SU-DHL-6 (cell line): ENCODE results near the gene ADARB2.

Source experiments
- H2AFZ ChIP-seq: fragments of 200-600 bp; sonication (generic); 2 replicates; pipeline ENCODE4 v1.6.1; 2014; ENCODE audit warnings: low read depth, mild to moderate bottlenecking, moderate library complexity, mixed read lengths, antibody characterized with exemption, low read length; ENCODE audit not compliant: severe bottlenecking
- H3F3A ChIP-seq: fragments of 200-600 bp; shearing (Covaris generic); 2 replicates; pipeline ENCODE4 v1.6.0; 2016; ENCODE audit warnings: antibody characterized with exemption, mild to moderate bottlenecking; ENCODE audit not compliant: insufficient read depth
- H3K27ac ChIP-seq: fragments of 200-600 bp; sonication (generic); 2 replicates; pipeline ENCODE4 v1.5.1; 2016; ENCODE audit warnings: low read depth, mild to moderate bottlenecking, low read length, moderate library complexity, mixed read lengths
- H3K27me3 ChIP-seq: fragments of 200-600 bp; sonication (generic), shearing (Covaris generic); 2 replicates; pipeline ENCODE4 v1.6.0; 2014; ENCODE audit warnings: mild to moderate bottlenecking, low read length
- H3K36me3 ChIP-seq: fragments of 200-600 bp; sonication (generic); 2 replicates; pipeline ENCODE4 v1.6.1; 2014; ENCODE audit warnings: mild to moderate bottlenecking, low read length, mixed read lengths
- H3K4me2 ChIP-seq: fragments of 300-600, 200-600 bp; shearing (Covaris generic), sonication (generic); 2 replicates; pipeline ENCODE4 v1.6.0; 2014; ENCODE audit warnings: low read length, low read depth, mild to moderate bottlenecking; ENCODE audit not compliant: poor library complexity, severe bottlenecking
- H3K4me3 ChIP-seq: fragments of 200-600 bp; sonication (generic); 2 replicates; pipeline ENCODE4 v1.5.1; 2014; ENCODE audit warnings: antibody characterized with exemption, low read length, mild to moderate bottlenecking, mixed read lengths; ENCODE audit not compliant: insufficient read depth, poor library complexity, severe bottlenecking
- H3K79me2 ChIP-seq: fragments of 200-600 bp; sonication (generic); 2 replicates; pipeline ENCODE4 v1.6.1; 2014; ENCODE audit warnings: mild to moderate bottlenecking, low read length, moderate library complexity; ENCODE audit not compliant: insufficient read depth
- H3K9ac ChIP-seq: fragments of 200-600 bp; sonication (generic); 2 replicates; pipeline ENCODE4 v1.7.0; 2014; ENCODE audit warnings: mild to moderate bottlenecking, low read length
- H3K9me2 ChIP-seq: fragments of 200-600 bp; sonication (generic); replicated peaks from 2 replicates; pipeline ENCODE4 v1.6.1; 2014; ENCODE audit warnings: low read length; ENCODE audit not compliant: insufficient read depth
- H3K9me3 ChIP-seq: fragments of 200-600 bp; sonication (generic); 2 replicates; pipeline ENCODE4 v1.6.1; 2014; ENCODE audit warnings: low read length, mixed read lengths; ENCODE audit not compliant: insufficient read depth
- H4K20me1 ChIP-seq: fragments of 200-600 bp; sonication (generic); 2 replicates; pipeline ENCODE4 v1.6.1; 2014; ENCODE audit warnings: low read depth, mild to moderate bottlenecking, antibody characterized with exemption, low read length, moderate library complexity, mixed read lengths
- EZH2phosphoT487 ChIP-seq: fragments of 200-600 bp; sonication (generic), shearing (Covaris generic); conservative IDR thresholded peaks from 2 replicates; pipeline ENCODE4 v1.6.1; 2018; ENCODE audit warnings: mild to moderate bottlenecking, antibody characterized with exemption, low read length, moderate library complexity, mixed read lengths
- TF ChIP-seq, protein P1 (sequence below): fragments of 200-600 bp; sonication (generic); IDR thresholded peaks from one replicate; pipeline ENCODE4 v1.5.1; 2017; ENCODE audit warnings: antibody characterized with exemption, mild to moderate bottlenecking, low read length, moderate library complexity; ENCODE audit not compliant: insufficient read depth, poor library complexity, severe bottlenecking

The ADARB2 gene

DNA sequence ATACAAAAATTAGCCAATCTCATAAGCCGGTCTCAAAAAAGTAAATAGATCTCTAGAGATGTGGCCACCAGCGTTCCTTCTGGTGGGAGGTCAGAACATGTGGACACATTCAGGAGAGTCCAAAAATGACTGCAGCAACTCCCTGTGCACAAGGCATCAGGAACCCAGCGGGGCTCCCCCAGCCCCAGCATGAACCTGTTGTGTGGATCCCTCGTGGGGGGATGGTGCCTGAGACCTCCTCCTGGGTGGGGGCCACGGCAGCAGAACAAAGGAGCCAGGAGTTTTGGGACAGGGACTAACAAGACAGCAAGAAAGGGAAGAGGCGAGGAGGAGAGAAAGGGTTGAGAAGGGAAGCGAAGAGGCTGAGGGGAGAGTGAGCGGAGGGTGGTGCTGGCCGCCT lies 559.4 kb downstream of the ADARB2 start:
- H3K27me3 ChIP-seq: no peaks in the 10 kb centered on the region

DNA sequence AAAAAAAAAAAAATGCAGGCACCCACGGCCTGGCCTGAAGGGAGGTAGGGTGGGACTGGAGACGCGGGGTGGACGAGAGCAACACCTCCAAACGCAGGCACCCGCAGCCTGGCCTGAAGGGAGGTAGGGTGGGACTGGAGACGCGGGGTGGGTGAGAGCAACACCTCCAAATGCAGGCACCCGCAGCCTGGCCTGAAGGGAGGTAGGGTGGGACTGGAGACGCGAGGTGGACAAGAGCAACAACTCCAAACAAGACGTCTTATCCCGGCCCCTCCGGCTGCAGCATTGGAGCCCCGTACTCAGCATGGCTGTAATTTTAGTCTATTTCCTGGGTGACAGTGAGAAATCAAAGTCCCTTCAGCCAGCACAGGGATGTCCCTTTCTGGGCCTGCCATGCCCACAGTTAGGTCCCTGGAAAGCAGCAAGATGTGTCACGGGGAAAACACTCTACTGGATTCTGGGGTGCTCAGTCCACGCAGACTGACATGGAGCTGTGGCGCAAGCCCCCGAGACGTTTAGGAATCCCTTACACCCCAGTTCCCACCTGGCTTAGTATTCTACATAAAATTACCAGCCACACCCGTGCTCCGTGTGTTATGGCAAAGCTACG lies 561.3 kb downstream of the ADARB2 start:
- TF ChIP-seq, protein P1, sequence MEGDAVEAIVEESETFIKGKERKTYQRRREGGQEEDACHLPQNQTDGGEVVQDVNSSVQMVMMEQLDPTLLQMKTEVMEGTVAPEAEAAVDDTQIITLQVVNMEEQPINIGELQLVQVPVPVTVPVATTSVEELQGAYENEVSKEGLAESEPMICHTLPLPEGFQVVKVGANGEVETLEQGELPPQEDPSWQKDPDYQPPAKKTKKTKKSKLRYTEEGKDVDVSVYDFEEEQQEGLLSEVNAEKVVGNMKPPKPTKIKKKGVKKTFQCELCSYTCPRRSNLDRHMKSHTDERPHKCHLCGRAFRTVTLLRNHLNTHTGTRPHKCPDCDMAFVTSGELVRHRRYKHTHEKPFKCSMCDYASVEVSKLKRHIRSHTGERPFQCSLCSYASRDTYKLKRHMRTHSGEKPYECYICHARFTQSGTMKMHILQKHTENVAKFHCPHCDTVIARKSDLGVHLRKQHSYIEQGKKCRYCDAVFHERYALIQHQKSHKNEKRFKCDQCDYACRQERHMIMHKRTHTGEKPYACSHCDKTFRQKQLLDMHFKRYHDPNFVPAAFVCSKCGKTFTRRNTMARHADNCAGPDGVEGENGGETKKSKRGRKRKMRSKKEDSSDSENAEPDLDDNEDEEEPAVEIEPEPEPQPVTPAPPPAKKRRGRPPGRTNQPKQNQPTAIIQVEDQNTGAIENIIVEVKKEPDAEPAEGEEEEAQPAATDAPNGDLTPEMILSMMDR: no peak
- no peak for TF ChIP-seq EZH2phosphoT487
- H3K4me3 ChIP-seq: no peak overlapping the region
- no peaks in the 10 kb centered on the region for H3K9me3 ChIP-seq
- H3K9ac ChIP-seq: no peak overlapping the region
- no peak overlapping the region for H3K27ac ChIP-seq
- H4K20me1 ChIP-seq: no peaks in the 10 kb centered on the region
- H2AFZ ChIP-seq: no peak overlapping the region
- H3K79me2 ChIP-seq: no peaks in the 10 kb centered on the region
- H3K36me3 ChIP-seq: no peaks in the 10 kb centered on the region
- H3K4me2 ChIP-seq: no peak overlapping the region
- no peaks in the 10 kb centered on the region for H3F3A ChIP-seq
- H3K27me3 ChIP-seq: no peaks in the 10 kb centered on the region
- H3K9me2 ChIP-seq: no peaks in the 10 kb centered on the region

More for the DNA sequence above, 559.4 kb downstream of the ADARB2 start:
- Histone ChIP-seq H3K4me3 (no peak overlapping the region), H3K36me3 (no peaks in the 10 kb centered on the region), H4K20me1 (no peaks in the 10 kb centered on the region), H3F3A (no peaks in the 10 kb centered on the region), H3K9ac (no peak overlapping the region), H2AFZ (no peak overlapping the region), H3K27ac (no peak overlapping the region), H3K4me2 (no peak overlapping the region), H3K9me3 (no peaks in the 10 kb centered on the region), H3K9me2 (no peaks in the 10 kb centered on the region), H3K79me2 (no peaks in the 10 kb centered on the region)
- TF ChIP-seq, protein P1: no peak
- TF ChIP-seq EZH2phosphoT487: no peak

DNA sequence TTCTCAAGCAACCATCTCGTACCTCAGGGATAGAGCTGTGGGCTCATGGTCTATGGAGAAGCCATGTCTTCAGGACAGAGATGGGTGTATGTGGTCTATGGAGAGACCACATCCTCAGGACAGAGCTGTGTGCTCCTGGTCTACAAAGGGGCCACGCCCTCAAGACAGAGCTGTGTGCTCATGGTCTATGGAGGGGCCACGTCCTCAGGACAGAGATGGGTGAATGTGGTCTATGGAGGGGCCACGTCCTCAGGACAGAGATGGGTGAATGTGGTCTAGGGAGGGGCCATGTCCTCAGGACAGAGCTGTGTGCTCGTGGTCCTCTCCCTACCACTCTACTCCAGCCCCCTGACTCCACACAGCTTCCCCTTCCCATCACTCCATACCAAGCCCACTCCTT lies 563.3 kb downstream of the ADARB2 start:
- Histone ChIP-seq H3F3A (no peaks in the 10 kb centered on the region), H3K79me2 (no peaks in the 10 kb centered on the region), H3K4me2 (no peak overlapping the region), H3K27me3 (no peaks in the 10 kb centered on the region), H3K4me3 (no peak overlapping the region), H3K36me3 (no peaks in the 10 kb centered on the region), H3K9me2 (no peaks in the 10 kb centered on the region), H3K9ac (no peak overlapping the region), H2AFZ (no peak overlapping the region), H3K27ac (no peak overlapping the region), H4K20me1 (no peaks in the 10 kb centered on the region), H3K9me3 (no peaks in the 10 kb centered on the region)
- no peak for TF ChIP-seq EZH2phosphoT487
- TF ChIP-seq, protein P1: no peak
